Kidney capillary endothelial cell (primary cell): ENCODE results near the gene NTHL1.

ENCODE experiments used
- DNase-seq: peaks from one replicate; pipeline ENCODE4 v3.0.0-alpha.2; 2018; ENCODE audit warnings: low spot score

The NTHL1 gene

GRCh38 chr16:2063861-2064260, 16.2 kb upstream of the NTHL1 start:
- DNase-seq: no peak

- no peak for DNase-seq
Observed at GRCh38 chr16:2062801-2063200, 15.2 kb upstream of the NTHL1 start.

- DNase-seq: no peak
Observed at GRCh38 chr16:2061526-2061925, 13.9 kb upstream of the NTHL1 start.

- DNase-seq: no peak
Observed at GRCh38 chr16:2061023-2061422, 13.4 kb upstream of the NTHL1 start.

- DNase-seq: no peak
Observed at GRCh38 chr16:2060346-2060745, 12.7 kb upstream of the NTHL1 start.

GRCh38 chr16:2058872-2059271, 11.2 kb upstream of the NTHL1 start:
- no peak for DNase-seq

GRCh38 chr16:2058420-2058819, 10.8 kb upstream of the NTHL1 start:
- no peak for DNase-seq

GRCh38 chr16:2057438-2057837, 9.8 kb upstream of the NTHL1 start:
- no peak for DNase-seq

- DNase-seq: no peak
Observed at GRCh38 chr16:2056681-2057407, 9.2 kb upstream of the NTHL1 start.

- DNase-seq: no peak
Observed at GRCh38 chr16:2056077-2056476, 8.4 kb upstream of the NTHL1 start.

- DNase-seq: no peak
Observed at GRCh38 chr16:2054543-2055245, 7.1 kb upstream of the NTHL1 start.

- DNase-seq: no peak
Observed at GRCh38 chr16:2053897-2054296, 6.3 kb upstream of the NTHL1 start.

- no peak for DNase-seq
Observed at GRCh38 chr16:2053211-2053610, 5.6 kb upstream of the NTHL1 start.

GRCh38 chr16:2048116-2048543, 496 bp upstream of the NTHL1 start:
- no peak for DNase-seq

GRCh38 chr16:2046893-2047329, 723 bp downstream of the NTHL1 start:
- no peak for DNase-seq

- DNase-seq: no peak
Observed at GRCh38 chr16:2045965-2046892, 1.4 kb downstream of the NTHL1 start.

- DNase-seq: no peak
Observed at GRCh38 chr16:2044541-2044940, 3.1 kb downstream of the NTHL1 start.

GRCh38 chr16:2043667-2044451, 3.8 kb downstream of the NTHL1 start:
- DNase-seq: no peak

GRCh38 chr16:2042986-2043666, 4.5 kb downstream of the NTHL1 start:
- no peak for DNase-seq

GRCh38 chr16:2042171-2042985, 5.3 kb downstream of the NTHL1 start:
- DNase-seq: no peak
